WTC11 (cell line): ENCODE measurements around the gene SLC25A10. TPM values are rescaled to one million over a fixed set of nuclear protein-coding genes. Genes with fewer than 3 reads are reported as not detected.
A peak's percentile ranks its signal among the peaks of the same experiment; 100 is the strongest.

Experiments
- ATAC-seq: fragments of 200-7000 bp; cut with Tn5 transposase; 2 replicates; pipeline ENCODE4 v1.10.0; 2021; ENCODE audit warnings: mild to moderate bottlenecking, moderate library complexity
- CTCF ChIA-PET: fragments of 300-600 bp; sonication (Branson Sonifier 250); formaldehyde crosslinking; loops from one replicate; lab custom pipeline; 2021; ENCODE audit warnings: antibody characterized with exemption; lab: Charles Lee
- POLR2A ChIA-PET: fragments of 350-600 bp; sonication (Branson Sonifier 250); formaldehyde crosslinking; loops from one replicate; lab custom pipeline; 2021; ENCODE audit warnings: antibody characterized with exemption; lab: Charles Lee
- DNase-seq: peaks from one replicate; pipeline ENCODE4 v3.0.0; 2021; ENCODE audit warnings: low spot score
- H3K27ac Mint-ChIP-seq: 2 replicates; pipeline ENCODE4 v1.8.0; 2021; ENCODE audit warnings: mixed read lengths
- H3K27me3 Mint-ChIP-seq: 2 replicates; pipeline ENCODE4 v1.8.0; 2021; ENCODE audit warnings: low read depth, mild to moderate bottlenecking, moderate library complexity, mixed read lengths
- H3K36me3 Mint-ChIP-seq: 2 replicates; pipeline ENCODE4 v1.8.0; 2021; ENCODE audit warnings: mixed read lengths
- H3K4me1 Mint-ChIP-seq: 2 replicates; pipeline ENCODE4 v1.8.0; 2022; ENCODE audit warnings: mixed read lengths
- H3K4me3 Mint-ChIP-seq: 2 replicates; pipeline ENCODE4 v1.8.0; 2021; ENCODE audit warnings: mild to moderate bottlenecking, moderate library complexity, mixed read lengths
- H3K9me3 Mint-ChIP-seq: 2 replicates; pipeline ENCODE4 v1.8.0; 2021; ENCODE audit warnings: mixed read lengths
- CREB1 ChIP-seq: sonication (generic); formaldehyde crosslinking; IDR thresholded peaks from 2 replicates; pipeline ENCODE4 v1.8.0; 2023; ENCODE audit warnings: mild to moderate bottlenecking, missing genetic modification reagents
- E2F4 ChIP-seq: sonication (generic); formaldehyde crosslinking; IDR thresholded peaks from 2 replicates; pipeline ENCODE4 v1.8.1; 2022; ENCODE audit warnings: low read depth, mild to moderate bottlenecking, moderate library complexity, missing genetic modification reagents, borderline replicate concordance
- E2F5 ChIP-seq: sonication (generic); formaldehyde crosslinking; IDR thresholded peaks from 2 replicates; pipeline ENCODE4 v1.8.1; 2022; ENCODE audit warnings: mild to moderate bottlenecking, moderate library complexity, missing genetic modification reagents
- ELF4 ChIP-seq: sonication (generic); formaldehyde crosslinking; IDR thresholded peaks from 2 replicates; pipeline ENCODE4 v1.8.1; 2022; ENCODE audit warnings: low read depth, mild to moderate bottlenecking, moderate library complexity, missing genetic modification reagents
- ERG ChIP-seq: fragments of 250-450 bp; sonication (Bioruptor Pico); IDR thresholded peaks from 2 replicates; pipeline ENCODE4 v1.8.0; 2021; ENCODE audit warnings: mild to moderate bottlenecking
- ETV6 ChIP-seq: sonication (generic); formaldehyde crosslinking; IDR thresholded peaks from 2 replicates; pipeline ENCODE4 v1.8.1; 2022; ENCODE audit warnings: mild to moderate bottlenecking, missing genetic modification reagents
- FOXP1 ChIP-seq: sonication (generic); formaldehyde crosslinking; IDR thresholded peaks from 2 replicates; pipeline ENCODE4 v1.8.0; 2022; ENCODE audit warnings: missing genetic modification reagents, mild to moderate bottlenecking, moderate library complexity, borderline replicate concordance
- GABPB1 ChIP-seq: sonication (generic); formaldehyde crosslinking; IDR thresholded peaks from 2 replicates; pipeline ENCODE4 v1.8.1; 2023; ENCODE audit warnings: mild to moderate bottlenecking, missing genetic modification reagents
- GRHL2 ChIP-seq: fragments of 250-450 bp; sonication (Bioruptor Pico); IDR thresholded peaks from 2 replicates; pipeline ENCODE4 v1.8.0; 2022; ENCODE audit warnings: mild to moderate bottlenecking, moderate library complexity; ENCODE audit not compliant: insufficient replicate concordance, severe bottlenecking
- GTF2I ChIP-seq: fragments of 250-450 bp; sonication (Bioruptor Pico); conservative IDR thresholded peaks from 2 replicates; pipeline ENCODE4 v1.4.0; 2021; ENCODE audit warnings: mild to moderate bottlenecking
- IRF2 ChIP-seq: sonication (generic); formaldehyde crosslinking; IDR thresholded peaks from 2 replicates; pipeline ENCODE4 v1.8.0; 2022; ENCODE audit warnings: low read depth, missing genetic modification reagents, borderline replicate concordance
- MXD4 ChIP-seq: fragments of 250-450 bp; sonication (Bioruptor Pico); IDR thresholded peaks from 2 replicates; pipeline ENCODE4 v1.8.0; 2021; ENCODE audit warnings: mild to moderate bottlenecking, moderate library complexity, borderline replicate concordance
- MYBL2 ChIP-seq: sonication (generic); formaldehyde crosslinking; IDR thresholded peaks from 2 replicates; pipeline ENCODE4 v1.8.1; 2023; ENCODE audit warnings: mild to moderate bottlenecking, moderate library complexity, missing genetic modification reagents
- NFATC4 ChIP-seq: fragments of 250-450 bp; sonication (Bioruptor Pico); IDR thresholded peaks from 2 replicates; pipeline ENCODE4 v1.9.0; 2021; ENCODE audit warnings: mild to moderate bottlenecking
- NR1H2 ChIP-seq: sonication (generic); formaldehyde crosslinking; IDR thresholded peaks from 2 replicates; pipeline ENCODE4 v1.9.0; 2021; ENCODE audit warnings: mild to moderate bottlenecking, moderate library complexity, missing genetic modification reagents
- PREB ChIP-seq: sonication (generic); formaldehyde crosslinking; IDR thresholded peaks from 2 replicates; pipeline ENCODE4 v1.8.1; 2022; ENCODE audit warnings: mild to moderate bottlenecking, missing genetic modification reagents, moderate library complexity, borderline replicate concordance
- ZNF121 ChIP-seq: sonication (generic); formaldehyde crosslinking; IDR thresholded peaks from 2 replicates; pipeline ENCODE4 v1.8.0; 2023; ENCODE audit warnings: missing genetic modification reagents
- ZNF219 ChIP-seq: sonication (generic); formaldehyde crosslinking; IDR thresholded peaks from 2 replicates; pipeline ENCODE4 v1.8.0; 2023; ENCODE audit warnings: missing genetic modification reagents, mild to moderate bottlenecking, borderline replicate concordance
- ZNF396 ChIP-seq: fragments of 250-450 bp; sonication (Bioruptor Pico); IDR thresholded peaks from 2 replicates; pipeline ENCODE4 v1.8.0; 2021; ENCODE audit warnings: mild to moderate bottlenecking, moderate library complexity, borderline replicate concordance
- ZNF416 ChIP-seq: fragments of 250-450 bp; sonication (Bioruptor Pico); IDR thresholded peaks from 2 replicates; pipeline ENCODE4 v1.9.0; 2021; ENCODE audit warnings: mild to moderate bottlenecking, inconsistent platforms
- ZNF671 ChIP-seq: fragments of 250-450 bp; sonication (Bioruptor Pico); IDR thresholded peaks from 2 replicates; pipeline ENCODE4 v1.8.0; 2021; ENCODE audit warnings: mild to moderate bottlenecking
- total RNA-seq: library from RNA; stranded (reverse); gene quantifications from 3 replicates; pipeline ENCODE4 v1.2.3, GENCODE V29; 2021
- TF ChIP-seq, protein P1 (sequence below): sonication (generic); formaldehyde crosslinking; conservative IDR thresholded peaks from 2 replicates; pipeline ENCODE4 v1.8.1; 2022; ENCODE audit warnings: mild to moderate bottlenecking, missing genetic modification reagents
- TF ChIP-seq, protein P2 (sequence below): sonication (generic); formaldehyde crosslinking; IDR thresholded peaks from 2 replicates; pipeline ENCODE4 v1.8.0; 2022; ENCODE audit warnings: mild to moderate bottlenecking, missing genetic modification reagents
- TF ChIP-seq, protein P3 (sequence below): sonication (generic); formaldehyde crosslinking; IDR thresholded peaks from 2 replicates; pipeline ENCODE4 v1.8.0; 2023; ENCODE audit warnings: missing genetic modification reagents
- TF ChIP-seq, protein P4 (sequence below): sonication (generic); formaldehyde crosslinking; IDR thresholded peaks from 2 replicates; pipeline ENCODE4 v1.8.1; 2023; ENCODE audit warnings: mild to moderate bottlenecking, missing genetic modification reagents, moderate library complexity

SLC25A10 gene
- total RNA-seq, 1 experiment from 2014 or later: 38.7 TPM

GRCh38 chr17:81734405-81735263 is 22.6 kb downstream of the SLC25A10 start:
- ChIA-PET CTCF (interaction anchor here (0.6 to 1.4 kb wide), 8 partner anchors 41 to 249 kb away, joined by 3 to 7 read pairs (median 4); no protein-coding TSS in a partner anchor), POLR2A (no interaction called here)
- ATAC-seq: no peak
- H3K27me3 Mint-ChIP-seq: no peaks in the 10 kb centered on the region
- peaks cover 24% of the 10 kb centered on the region for H3K4me1 Mint-ChIP-seq
- no peak for DNase-seq
- H3K36me3 Mint-ChIP-seq: no peaks in the 10 kb centered on the region
- TF ChIP-seq E2F5 (CRISPR knock-in tag) (no peak), ELF4 (CRISPR knock-in tag) (no peak), PREB (CRISPR knock-in tag) (no peak), CREB1 (no peak), NR1H2 (CRISPR knock-in tag) (no peak), GTF2I (CRISPR knock-in tag) (no peak), ETV6 (no peak), MYBL2 (CRISPR knock-in tag) (no peak)
- TF ChIP-seq, protein P1, sequence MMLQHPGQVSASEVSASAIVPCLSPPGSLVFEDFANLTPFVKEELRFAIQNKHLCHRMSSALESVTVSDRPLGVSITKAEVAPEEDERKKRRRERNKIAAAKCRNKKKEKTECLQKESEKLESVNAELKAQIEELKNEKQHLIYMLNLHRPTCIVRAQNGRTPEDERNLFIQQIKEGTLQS (CRISPR knock-in tag): no peak
- TF ChIP-seq, protein P2, sequence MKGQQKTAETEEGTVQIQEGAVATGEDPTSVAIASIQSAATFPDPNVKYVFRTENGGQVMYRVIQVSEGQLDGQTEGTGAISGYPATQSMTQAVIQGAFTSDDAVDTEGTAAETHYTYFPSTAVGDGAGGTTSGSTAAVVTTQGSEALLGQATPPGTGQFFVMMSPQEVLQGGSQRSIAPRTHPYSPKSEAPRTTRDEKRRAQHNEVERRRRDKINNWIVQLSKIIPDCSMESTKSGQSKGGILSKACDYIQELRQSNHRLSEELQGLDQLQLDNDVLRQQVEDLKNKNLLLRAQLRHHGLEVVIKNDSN (CRISPR knock-in tag): no peak
- TF ChIP-seq, protein P3, sequence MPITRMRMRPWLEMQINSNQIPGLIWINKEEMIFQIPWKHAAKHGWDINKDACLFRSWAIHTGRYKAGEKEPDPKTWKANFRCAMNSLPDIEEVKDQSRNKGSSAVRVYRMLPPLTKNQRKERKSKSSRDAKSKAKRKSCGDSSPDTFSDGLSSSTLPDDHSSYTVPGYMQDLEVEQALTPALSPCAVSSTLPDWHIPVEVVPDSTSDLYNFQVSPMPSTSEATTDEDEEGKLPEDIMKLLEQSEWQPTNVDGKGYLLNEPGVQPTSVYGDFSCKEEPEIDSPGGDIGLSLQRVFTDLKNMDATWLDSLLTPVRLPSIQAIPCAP (CRISPR knock-in tag): no peak
- no peaks in the 10 kb centered on the region for H3K9me3 Mint-ChIP-seq
- H3K27ac Mint-ChIP-seq: no peak overlapping the region
- H3K4me3 Mint-ChIP-seq: no peak overlapping the region

- H3K9me3 Mint-ChIP-seq: no peaks in the 10 kb centered on the region
- 0 out of 2 replicates have a peak overlapping the region, but pooled peaks have one; percentile 12 for H3K27ac Mint-ChIP-seq
- TF ChIP-seq MXD4 (CRISPR knock-in tag) (no peak), ZNF396 (no peak), E2F4 (CRISPR knock-in tag) (no peak), NR1H2 (CRISPR knock-in tag) (no peak), ZNF219 (CRISPR knock-in tag) (no peak), NFATC4 (no peak), ZNF416 (no peak), ERG (CRISPR knock-in tag) (no peak), IRF2 (CRISPR knock-in tag) (no peak), FOXP1 (CRISPR knock-in tag) (no peak), GRHL2 (CRISPR knock-in tag) (no peak), ZNF121 (no peak), ZNF671 (no peak), GABPB1 (CRISPR knock-in tag) (no peak)
- TF ChIP-seq, protein P4, sequence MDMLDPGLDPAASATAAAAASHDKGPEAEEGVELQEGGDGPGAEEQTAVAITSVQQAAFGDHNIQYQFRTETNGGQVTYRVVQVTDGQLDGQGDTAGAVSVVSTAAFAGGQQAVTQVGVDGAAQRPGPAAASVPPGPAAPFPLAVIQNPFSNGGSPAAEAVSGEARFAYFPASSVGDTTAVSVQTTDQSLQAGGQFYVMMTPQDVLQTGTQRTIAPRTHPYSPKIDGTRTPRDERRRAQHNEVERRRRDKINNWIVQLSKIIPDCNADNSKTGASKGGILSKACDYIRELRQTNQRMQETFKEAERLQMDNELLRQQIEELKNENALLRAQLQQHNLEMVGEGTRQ: no peak
- TF ChIP-seq, protein P1 (CRISPR knock-in tag): no peak
Observed at GRCh38 chr17:81735264-81736102, 23.4 kb downstream of the SLC25A10 start.

More at GRCh38 chr17:81735264-81736102, 23.4 kb downstream of the SLC25A10 start:
- Mint-ChIP-seq H3K27me3 (no peaks in the 10 kb centered on the region), H3K4me3 (no peak overlapping the region), H3K36me3 (no peaks in the 10 kb centered on the region), H3K4me1 (peaks cover 24% of the 10 kb centered on the region)
- DNase-seq: no peak
- CTCF ChIA-PET: interaction anchor here (0.6 to 1.4 kb wide), 10 partner anchors 42 to 182 kb away, joined by 3 to 7 read pairs (median 4); partner anchors contain the start of gene SIRT7
- POLR2A ChIA-PET: no interaction called here
- no peak for ATAC-seq
